ENCODE data around the gene CACNB1.

Gene CACNB1

DNA sequence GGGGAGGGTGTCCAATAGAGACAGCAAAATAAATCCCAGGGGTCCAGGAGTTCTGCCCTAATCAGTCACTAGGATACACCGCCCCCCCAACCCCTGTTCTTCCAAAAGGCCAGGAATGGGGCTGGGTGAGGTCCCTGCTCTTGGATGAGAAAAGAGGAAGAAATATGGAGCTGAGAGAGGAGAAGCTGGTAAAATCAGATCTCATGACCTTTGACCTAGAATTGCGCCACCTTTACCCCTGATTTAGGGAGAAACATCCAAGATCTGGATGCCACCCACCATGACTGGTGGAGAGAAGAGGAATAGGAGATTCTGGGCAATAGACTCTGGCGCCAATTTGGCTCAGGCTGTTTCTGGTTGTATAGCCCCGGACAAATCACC is 707 bp upstream of the CACNB1 start:
- Histone ChIP-seq H3K36me3 (replicated peaks; ENCODE audit: insufficient read depth, low read length) (peaks cover 12% of the 10 kb centered on the region), H4K20me1 (ENCODE audit: insufficient read depth, low read length) (no peaks in the 10 kb centered on the region; the same call in none of the 2 replicates), H3F3A (ENCODE audit: insufficient read depth, low read length) (peaks cover 52% of the 10 kb centered on the region), H3K9me2 (replicated peaks; ENCODE audit: insufficient read depth, low read length) (no peaks in the 10 kb centered on the region), H3K27ac (ENCODE audit: low read length) (no peak overlapping the region), H3K4me2 (ENCODE audit: low read depth, low read length) (peak overlapping the region; percentile 89; the same call in 1 of the 2 replicates), H3K79me2 (ENCODE audit: low read length) (peaks cover 63% of the 10 kb centered on the region), H3K9ac (ENCODE audit: low read length) (no peak overlapping the region), H3K4me3 (ENCODE audit: low read length) (no peak overlapping the region), H3K27me3 (replicated peaks; ENCODE audit: insufficient read depth, low read length) (no peaks in the 10 kb centered on the region), H2AFZ (ENCODE audit: low read length) (peak overlapping the region; percentile 47; the same call in 1 of the 2 replicates), H3K4me1 (ENCODE audit: low read length) (peaks cover 30% of the 10 kb centered on the region), H3K9me3 (replicated peaks; ENCODE audit: insufficient read depth, low read length) (no peaks in the 10 kb centered on the region)
- TF ChIP-seq, protein P1, sequence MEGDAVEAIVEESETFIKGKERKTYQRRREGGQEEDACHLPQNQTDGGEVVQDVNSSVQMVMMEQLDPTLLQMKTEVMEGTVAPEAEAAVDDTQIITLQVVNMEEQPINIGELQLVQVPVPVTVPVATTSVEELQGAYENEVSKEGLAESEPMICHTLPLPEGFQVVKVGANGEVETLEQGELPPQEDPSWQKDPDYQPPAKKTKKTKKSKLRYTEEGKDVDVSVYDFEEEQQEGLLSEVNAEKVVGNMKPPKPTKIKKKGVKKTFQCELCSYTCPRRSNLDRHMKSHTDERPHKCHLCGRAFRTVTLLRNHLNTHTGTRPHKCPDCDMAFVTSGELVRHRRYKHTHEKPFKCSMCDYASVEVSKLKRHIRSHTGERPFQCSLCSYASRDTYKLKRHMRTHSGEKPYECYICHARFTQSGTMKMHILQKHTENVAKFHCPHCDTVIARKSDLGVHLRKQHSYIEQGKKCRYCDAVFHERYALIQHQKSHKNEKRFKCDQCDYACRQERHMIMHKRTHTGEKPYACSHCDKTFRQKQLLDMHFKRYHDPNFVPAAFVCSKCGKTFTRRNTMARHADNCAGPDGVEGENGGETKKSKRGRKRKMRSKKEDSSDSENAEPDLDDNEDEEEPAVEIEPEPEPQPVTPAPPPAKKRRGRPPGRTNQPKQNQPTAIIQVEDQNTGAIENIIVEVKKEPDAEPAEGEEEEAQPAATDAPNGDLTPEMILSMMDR (IDR thresholded peaks at IDR 0.05; ENCODE audit: low read length) = no peak
- no peak for TF ChIP-seq EZH2phosphoT487 (IDR thresholded peaks at IDR 0.05; ENCODE audit: low read length)
- TF ChIP-seq EZH2 (optimal IDR thresholded peaks at IDR 0.05; ENCODE audit: low read depth, low read length) = no peak
- no peak for DNase-seq

DNA sequence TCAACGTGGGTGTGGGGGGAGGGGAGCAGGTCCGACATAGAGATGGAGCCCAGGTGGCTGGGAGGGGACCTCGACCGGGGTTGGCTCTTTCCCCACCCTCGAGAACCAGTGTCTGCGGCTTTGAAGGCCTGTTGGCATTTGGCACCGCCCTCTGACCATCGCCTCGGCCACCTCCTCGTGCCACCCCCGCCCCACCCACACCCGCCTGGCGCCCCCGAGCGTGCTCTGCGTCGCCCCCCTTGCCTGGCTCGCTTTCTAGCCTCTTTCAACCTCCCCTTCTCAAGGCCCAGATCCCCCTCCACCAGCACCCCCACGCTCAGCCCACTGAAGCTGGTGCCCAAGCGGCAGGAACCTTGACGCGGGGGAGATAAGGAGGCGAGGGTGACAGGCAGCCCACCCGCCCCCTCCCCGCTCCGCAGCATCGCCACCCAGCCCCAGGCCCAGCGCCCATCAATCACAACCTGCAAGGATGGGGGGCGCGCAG is 619 bp downstream of the CACNB1 start:
- H3K4me2 ChIP-seq (ENCODE audit: low read depth, low read length) = peak overlapping the region; percentile 89
- no peaks in the 10 kb centered on the region for H3K9me2 ChIP-seq (replicated peaks; ENCODE audit: insufficient read depth, low read length)
- DNase-seq = peak; percentile 90
- TF ChIP-seq EZH2phosphoT487 (IDR thresholded peaks at IDR 0.05; ENCODE audit: low read length) (no peak), EZH2 (optimal IDR thresholded peaks at IDR 0.05; ENCODE audit: low read depth, low read length) (no peak)
- TF ChIP-seq, protein P1 (IDR thresholded peaks at IDR 0.05; ENCODE audit: low read length) = no peak
- peaks cover 41% of the 10 kb centered on the region for H3F3A ChIP-seq (ENCODE audit: insufficient read depth, low read length)
- 0 out of 2 replicates have a peak, but pooled peaks cover 5% of the 10 kb centered on the region for H3K36me3 ChIP-seq (replicated peaks; ENCODE audit: insufficient read depth, low read length)
- H4K20me1 ChIP-seq (ENCODE audit: insufficient read depth, low read length) = no peaks in the 10 kb centered on the region
- 0 out of 2 replicates have a peak overlapping the region, but pooled peaks have one; percentile 29 for H2AFZ ChIP-seq (ENCODE audit: low read length)
- H3K4me3 ChIP-seq (ENCODE audit: low read length) = peak overlapping the region; percentile 86
- H3K27ac ChIP-seq (ENCODE audit: low read length) = peak overlapping the region; percentile 39; the same call in 1 of the 2 replicates
- H3K27me3 ChIP-seq (replicated peaks; ENCODE audit: insufficient read depth, low read length) = no peaks in the 10 kb centered on the region
- peaks cover 65% of the 10 kb centered on the region for H3K79me2 ChIP-seq (ENCODE audit: low read length)
- no peaks in the 10 kb centered on the region for H3K9me3 ChIP-seq (replicated peaks; ENCODE audit: insufficient read depth, low read length)
- peaks cover 28% of the 10 kb centered on the region for H3K4me1 ChIP-seq (ENCODE audit: low read length)
- peak overlapping the region; percentile 73 for H3K9ac ChIP-seq (ENCODE audit: low read length)

DNA sequence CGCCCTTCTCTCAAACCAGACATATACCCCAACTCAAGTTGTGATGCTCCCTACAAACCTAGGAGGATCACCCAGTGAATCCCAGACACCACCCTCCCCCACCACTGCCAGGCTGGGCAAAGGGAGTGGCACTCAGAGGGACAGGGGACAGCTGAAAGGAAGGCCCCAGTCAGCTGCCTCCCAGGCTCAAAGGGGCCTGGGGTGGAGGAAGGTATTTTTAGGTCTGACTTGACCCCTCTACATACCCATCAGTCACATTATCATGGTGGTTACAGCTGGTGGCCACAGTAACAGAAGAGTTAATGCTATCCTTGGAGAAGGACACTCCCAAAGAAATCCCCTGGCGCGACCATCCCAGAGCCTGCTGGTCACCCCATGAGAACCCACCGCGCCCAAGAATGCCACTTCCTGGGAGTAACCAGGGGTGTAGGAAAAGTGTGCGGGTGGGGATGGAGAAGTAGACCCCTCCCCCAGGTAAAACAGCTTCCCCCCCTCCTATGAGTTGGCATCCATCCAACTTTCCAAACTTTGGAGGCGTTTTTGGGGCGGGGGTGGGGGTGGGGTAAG is 1.1 kb downstream of the CACNB1 start:
- H4K20me1 ChIP-seq (ENCODE audit: insufficient read depth, low read length) = no peaks in the 10 kb centered on the region
- peak overlapping the region; percentile 21; the same call in 1 of the 2 replicates for H2AFZ ChIP-seq (ENCODE audit: low read length)
- TF ChIP-seq EZH2phosphoT487 (IDR thresholded peaks at IDR 0.05; ENCODE audit: low read length) (no peak), EZH2 (optimal IDR thresholded peaks at IDR 0.05; ENCODE audit: low read depth, low read length) (no peak)
- TF ChIP-seq, protein P1 (IDR thresholded peaks at IDR 0.05; ENCODE audit: low read length) = no peak
- no peaks in the 10 kb centered on the region for H3K9me2 ChIP-seq (replicated peaks; ENCODE audit: insufficient read depth, low read length)
- H3K4me2 ChIP-seq (ENCODE audit: low read depth, low read length) = peak overlapping the region; percentile 75
- peak overlapping the region; percentile 56 for H3K4me3 ChIP-seq (ENCODE audit: low read length)
- peak overlapping the region; percentile 66 for H3K9ac ChIP-seq (ENCODE audit: low read length)
- peaks cover 65% of the 10 kb centered on the region for H3K79me2 ChIP-seq (ENCODE audit: low read length)
- H3K9me3 ChIP-seq (replicated peaks; ENCODE audit: insufficient read depth, low read length) = no peaks in the 10 kb centered on the region
- 0 out of 2 replicates have a peak, but pooled peaks cover 3% of the 10 kb centered on the region for H3K36me3 ChIP-seq (replicated peaks; ENCODE audit: insufficient read depth, low read length)
- H3F3A ChIP-seq (ENCODE audit: insufficient read depth, low read length) = peaks cover 36% of the 10 kb centered on the region
- no peak for DNase-seq
- H3K4me1 ChIP-seq (ENCODE audit: low read length) = peaks cover 25% of the 10 kb centered on the region
- H3K27ac ChIP-seq (ENCODE audit: low read length) = peak overlapping the region; percentile 91
- H3K27me3 ChIP-seq (replicated peaks; ENCODE audit: insufficient read depth, low read length) = no peaks in the 10 kb centered on the region
